ENCODE measurements around the gene KIF1A.

Gene KIF1A

DNA sequence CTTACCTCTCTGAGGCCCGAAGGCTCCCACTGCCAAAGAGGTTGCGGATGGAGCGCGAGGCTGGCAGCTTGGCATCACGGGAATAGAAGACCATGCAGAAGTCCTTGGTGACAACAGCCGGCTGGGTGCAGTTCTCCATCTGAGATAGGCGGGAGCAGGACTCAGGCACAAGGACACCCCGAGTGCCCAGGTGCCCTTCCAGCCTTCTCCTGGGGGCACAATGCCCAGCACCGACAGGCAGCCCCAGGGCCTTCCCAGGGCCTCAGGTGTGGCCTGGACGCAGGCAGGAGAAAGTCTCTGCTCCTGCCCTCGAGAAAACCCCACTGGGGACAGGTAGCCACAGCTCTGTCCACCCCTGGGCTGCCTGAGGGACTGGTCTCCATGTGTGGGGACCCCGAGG lies 94.8 kb downstream of the KIF1A start:
- no peak overlapping the region for H3K4me3 ChIP-seq
- H3K27ac ChIP-seq = no peak overlapping the region

DNA sequence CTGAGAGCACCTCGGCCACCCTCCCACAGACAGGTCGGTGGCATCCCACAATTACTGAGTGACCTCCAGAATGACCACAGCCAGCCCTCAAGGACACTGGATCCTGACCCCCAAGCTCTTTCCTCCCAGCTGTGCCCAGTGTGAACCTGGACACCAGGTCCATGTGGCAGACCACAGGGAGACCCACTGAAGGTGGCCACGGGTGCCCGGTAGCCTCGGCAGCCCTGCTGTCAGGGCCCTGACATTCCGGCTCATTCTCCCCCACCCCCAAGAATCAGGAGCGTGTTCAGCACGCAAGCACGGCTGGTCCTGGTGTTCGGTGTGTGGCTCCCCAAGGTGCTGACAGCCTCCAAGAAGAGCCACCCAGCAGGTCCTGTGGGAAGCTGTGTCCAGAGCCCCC lies 95.6 kb downstream of the KIF1A start:
- H3K27ac ChIP-seq = no peak overlapping the region
- H3K4me3 ChIP-seq = no peak overlapping the region

DNA sequence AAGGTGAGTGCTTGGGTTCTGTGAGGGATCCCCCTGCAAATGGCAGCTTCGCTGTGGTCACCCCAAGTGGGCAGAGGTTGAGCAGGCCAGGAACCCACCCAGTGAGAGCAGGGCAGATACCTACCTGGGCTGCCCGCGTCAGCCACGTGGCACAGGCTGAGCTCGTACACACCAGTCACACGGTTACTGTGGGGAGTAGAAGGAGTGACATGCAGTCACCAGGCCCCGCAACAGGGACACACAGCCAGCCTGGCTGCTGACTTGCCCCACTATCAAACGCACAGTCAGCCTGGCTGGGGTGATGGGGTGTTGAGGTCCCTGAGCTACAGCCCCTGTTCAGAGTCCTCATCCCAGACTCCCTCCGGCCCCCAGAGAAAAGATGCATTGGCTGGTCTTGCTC lies 96.2 kb downstream of the KIF1A start:
- H3K27ac ChIP-seq = no peak overlapping the region

DNA sequence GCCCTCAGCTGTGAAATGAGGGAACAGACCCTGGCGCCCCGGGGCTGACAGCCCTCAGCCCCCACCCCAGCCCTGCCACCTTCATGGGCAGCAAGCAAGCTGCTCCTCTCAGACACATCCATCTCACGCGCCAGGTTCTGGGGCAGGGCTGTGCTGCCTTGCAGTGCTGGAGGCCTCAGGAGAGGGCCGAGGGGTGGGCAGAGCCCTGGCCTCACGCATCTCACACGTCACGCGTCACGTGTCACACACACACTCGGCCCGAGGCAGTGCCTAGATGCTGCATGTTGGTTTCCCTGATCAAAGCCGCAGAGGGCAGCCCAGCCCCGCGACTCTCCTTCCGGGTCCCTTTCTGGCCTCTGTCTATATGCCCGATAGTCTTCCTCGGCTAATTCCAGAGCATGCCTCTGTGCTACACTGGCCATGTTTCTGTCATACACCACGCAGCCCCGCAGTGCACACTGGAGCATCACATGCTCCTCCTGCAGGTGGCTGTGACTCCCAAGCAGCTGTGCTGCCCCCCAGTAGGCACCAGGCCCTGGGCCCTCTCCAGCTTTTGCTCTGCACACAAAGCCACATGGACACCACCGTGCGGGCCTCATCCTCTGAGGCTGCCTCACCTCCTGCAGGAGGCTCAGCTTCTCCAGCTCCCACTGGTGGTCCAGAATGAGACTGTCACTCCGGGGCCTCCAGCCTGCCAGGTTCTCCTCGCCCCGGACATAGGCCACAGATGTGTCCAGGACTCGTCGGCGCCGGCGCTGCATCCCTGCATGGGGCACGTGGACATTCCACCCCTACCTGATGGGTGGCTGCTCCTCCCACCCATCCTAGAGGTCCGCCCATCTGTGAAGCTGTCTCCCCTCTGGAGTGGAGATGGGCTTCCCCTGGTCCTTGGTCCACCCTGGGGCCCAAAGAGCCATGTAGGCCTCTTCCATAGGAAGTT lies 97.0 kb downstream of the KIF1A start:
- Histone ChIP-seq H3K27ac (no peak overlapping the region), H3K4me3 (no peak overlapping the region)

More for the DNA sequence above, 96.2 kb downstream of the KIF1A start:
- no peak overlapping the region for H3K4me3 ChIP-seq

DNA sequence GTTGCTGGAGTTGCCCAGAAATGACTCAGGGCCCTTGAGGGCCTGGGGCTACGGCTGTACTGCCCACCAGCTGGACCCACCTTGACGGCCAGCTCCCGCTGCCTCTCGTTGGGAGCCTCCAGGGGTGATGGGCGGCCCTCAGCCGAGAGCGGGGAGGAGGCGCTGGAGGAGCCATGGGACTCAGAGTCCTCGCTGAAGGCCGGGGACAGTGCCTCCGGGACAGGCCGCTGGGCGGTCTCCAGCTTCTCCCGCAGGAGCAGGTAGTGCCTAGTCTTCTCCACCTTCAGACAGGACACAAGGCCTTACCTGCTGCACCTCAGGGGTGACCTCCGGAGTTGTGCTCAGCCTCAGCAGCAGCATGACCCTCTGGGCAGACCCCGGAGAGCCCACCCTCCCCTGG lies 97.6 kb downstream of the KIF1A start:
- H3K27ac ChIP-seq = no peak overlapping the region

DNA sequence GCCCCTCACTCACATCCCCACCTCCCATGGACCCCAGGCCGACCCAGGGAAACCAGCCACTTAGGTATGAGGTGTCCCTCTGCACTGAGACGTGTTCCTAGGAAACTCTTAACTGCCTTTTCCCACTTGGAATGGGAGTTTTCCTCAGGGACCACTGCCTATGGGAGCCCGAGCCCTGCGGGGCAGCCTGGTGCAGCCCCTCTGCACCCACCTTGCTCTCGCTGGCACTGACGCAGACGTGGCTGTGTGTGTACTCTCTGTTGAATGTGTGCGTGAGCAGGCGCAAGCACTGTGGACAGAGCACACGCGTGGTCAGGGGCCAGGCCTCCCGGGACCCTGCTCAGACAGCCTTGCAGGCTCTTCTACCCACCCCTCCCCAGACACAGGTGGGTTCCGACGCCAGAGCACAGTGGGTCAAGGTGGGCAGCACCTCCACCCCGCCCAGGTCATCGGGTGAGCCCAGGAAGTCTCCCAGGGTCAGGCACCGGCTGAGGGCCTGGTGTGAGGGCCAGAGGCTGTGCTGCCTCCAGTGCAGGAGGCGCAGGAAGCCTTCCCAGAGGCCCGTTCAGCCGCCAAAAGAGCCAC lies 98.3 kb downstream of the KIF1A start:
- no peak overlapping the region for H3K27ac ChIP-seq

More for the DNA sequence above, 97.6 kb downstream of the KIF1A start:
- H3K4me3 ChIP-seq = no peak overlapping the region

DNA sequence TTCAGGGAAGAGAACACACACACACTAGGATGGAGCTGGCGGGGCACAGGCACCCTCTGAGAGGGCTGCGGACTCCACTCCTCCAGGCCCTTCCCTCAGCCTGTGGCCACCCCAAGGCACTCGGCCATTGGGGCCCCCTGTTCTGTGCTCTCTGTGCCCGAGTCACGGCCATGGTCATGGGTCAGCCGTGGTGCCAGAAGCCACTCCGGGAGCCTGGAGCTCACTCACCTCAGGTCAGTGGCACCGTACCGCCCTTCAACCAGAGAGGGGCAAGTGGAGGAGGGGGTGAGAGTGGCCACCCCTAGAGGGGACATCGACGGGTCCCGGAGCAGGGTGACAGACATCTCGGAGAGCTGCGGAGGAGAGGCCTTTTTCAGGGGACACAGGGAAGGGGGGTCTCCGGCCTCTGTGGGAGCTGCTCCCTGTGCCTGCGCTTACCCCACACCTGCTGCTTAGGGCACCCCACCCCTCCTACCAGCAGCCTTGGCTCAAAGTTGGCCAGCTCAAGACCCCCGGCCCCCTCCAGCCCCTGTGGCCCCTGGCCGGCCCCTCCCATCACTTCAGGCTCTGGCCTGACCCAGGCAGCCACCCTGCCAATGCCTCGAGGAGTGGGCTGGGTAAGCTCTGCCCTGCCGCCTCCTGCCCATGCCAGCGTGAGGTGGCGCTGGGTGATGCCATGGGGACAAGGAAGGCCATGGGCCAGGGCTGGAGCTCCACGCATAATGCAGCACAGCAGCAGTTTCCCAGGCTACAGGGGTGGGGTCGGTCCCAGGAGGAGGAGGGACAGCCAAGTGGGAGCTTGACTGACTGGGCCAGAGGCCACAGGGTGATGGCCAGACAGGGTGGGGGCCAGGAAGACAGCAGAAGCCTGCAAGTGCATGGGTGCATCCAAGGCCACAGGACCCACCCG lies 99.1 kb downstream of the KIF1A start:
- no peak overlapping the region for H3K4me3 ChIP-seq
- H3K27ac ChIP-seq = no peak overlapping the region

More for the DNA sequence above, 98.3 kb downstream of the KIF1A start:
- H3K4me3 ChIP-seq = no peak overlapping the region

DNA sequence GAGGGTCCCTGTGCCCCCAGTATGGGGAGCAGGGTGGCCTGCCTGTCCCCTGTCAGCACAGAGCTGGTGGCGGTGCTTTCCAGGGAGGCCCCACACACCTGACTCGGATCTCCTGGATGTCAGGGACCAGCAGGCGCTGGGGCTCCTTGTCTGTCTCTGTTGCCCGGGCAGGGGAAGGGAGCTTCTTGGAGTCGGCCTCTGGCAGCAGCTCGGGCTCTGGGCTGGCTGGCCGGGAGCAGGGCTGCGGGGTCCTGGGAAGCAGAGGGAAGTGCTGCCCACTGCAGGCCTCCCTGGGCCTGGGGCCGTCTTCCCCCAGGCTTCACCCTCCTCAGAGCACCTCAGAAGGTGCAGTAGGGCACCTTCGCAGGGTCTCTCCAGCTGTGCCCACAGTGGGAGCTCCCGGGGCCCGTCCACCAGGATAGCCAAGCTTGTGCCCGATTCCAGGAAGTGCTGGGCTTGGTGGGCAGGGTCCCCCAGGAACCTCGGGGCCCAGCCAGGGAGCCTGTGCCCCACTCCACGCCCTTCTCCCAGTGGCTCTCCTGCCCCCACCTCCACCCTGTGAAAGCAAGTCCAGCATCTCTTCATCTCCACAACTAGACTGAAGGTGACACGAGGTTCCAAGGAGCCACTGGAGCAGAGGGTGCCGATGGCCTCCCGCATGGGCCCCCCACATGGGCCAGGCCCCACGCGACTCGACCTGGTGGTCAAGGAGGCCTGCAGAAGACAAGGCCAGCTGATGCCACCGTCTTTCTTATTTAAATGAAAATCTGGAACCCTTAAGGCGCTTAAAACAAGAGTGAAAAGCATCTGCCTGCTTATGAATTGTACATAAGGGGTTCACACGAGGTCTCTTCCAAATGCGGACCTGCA lies 100.1 kb downstream of the KIF1A start:
- no peak overlapping the region for H3K4me3 ChIP-seq

DNA sequence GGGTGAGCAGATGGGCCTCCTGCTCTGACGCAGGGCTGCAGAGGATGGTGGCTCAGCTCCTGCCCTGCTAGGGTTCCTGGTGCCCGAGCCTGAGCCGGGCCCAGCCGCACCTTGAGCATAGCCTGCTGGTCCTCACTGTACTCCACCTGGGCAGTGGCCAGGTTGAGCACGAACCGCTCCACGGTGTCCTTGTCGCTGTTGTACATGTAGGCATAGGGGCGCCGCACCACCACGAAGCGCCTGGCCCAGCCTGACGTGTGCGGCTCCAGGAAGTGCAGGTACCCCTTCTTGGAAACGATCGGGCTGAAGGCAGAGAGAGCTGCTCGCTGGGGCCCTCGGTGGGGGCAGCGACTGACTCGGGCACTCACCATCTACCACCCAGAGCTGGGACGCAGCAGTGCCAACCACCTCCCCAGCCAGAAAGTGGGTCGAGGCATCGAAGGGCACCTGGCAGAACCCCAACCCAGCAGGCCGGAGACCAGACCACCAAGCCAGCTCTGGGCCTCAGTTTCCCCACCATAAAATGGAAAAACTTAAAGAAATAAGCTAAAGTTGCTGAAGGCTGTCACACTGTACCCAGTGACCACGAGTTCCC lies 101.0 kb downstream of the KIF1A start:
- H3K4me3 ChIP-seq = no peak overlapping the region
- H3K27ac ChIP-seq = no peak overlapping the region

More for the DNA sequence above, 100.1 kb downstream of the KIF1A start:
- no peak overlapping the region for H3K27ac ChIP-seq

DNA sequence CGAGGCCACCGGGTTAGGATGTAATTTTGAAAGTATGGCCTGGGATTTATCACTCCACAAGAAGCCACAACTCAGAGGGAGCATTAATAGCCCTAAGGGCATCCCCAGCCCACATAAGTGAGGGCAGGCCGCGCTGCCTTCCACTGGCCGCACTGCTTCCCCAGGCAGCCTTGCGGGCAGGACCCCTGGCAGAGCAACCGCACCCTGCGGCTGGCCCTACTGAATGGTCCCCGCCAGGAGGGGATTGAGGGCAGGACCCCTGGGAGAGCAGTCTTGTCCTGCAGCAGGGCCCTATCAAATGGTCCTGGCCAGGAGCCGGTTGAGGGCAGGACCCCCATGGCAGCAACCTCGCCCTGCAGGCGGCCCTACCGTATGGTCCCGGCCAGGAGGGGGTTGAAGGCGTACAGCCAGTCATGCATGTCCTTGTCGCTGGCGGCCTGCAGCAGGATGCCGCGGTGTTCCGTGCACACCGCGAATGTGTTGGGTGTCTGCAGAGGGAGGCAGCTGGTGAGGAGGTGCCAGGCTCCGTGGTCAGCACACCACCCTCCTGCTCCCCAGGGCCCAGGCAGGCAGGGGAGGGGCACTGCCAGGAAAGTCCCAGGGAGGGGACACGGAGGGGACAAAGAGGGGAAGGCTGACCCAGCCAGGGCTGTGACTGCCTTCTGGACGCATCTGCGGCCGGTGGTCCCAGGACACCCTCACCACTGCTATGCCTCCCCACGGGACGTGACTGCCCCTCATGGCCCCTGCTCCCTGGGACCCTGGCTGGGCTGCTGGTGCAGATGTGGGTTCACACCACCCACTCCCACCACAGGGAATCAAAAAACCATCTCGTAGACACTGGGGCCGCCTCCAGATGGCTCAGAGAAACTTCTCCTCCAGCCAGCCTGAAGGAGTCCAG lies 102.1 kb downstream of the KIF1A start:
- no peak overlapping the region for H3K4me3 ChIP-seq
- no peak overlapping the region for H3K27ac ChIP-seq

DNA sequence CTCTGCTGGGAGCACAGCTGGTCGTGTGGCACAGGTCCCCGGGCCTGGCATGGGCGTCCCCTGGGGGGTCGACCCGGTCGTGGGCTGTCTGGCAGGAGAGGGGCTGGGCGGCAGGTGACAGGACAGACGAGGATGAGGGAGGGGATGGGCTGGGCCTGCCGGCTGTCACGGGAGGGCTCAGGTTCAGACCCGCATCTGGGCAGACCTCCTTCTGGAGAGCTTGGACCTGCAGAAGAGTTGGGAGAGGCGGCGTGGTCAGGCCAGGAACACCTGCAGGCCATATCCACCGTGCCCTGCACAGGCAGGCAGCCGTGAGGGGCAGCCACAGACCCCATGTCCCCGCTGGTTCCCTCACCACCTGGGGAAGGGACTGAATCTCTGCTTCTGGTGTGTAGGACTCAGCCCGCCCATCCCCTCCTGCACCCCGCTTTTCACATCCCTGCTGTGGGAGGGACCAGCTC lies 102.8 kb downstream of the KIF1A start:
- Histone ChIP-seq H3K27ac (no peak overlapping the region), H3K4me3 (no peak overlapping the region)

DNA sequence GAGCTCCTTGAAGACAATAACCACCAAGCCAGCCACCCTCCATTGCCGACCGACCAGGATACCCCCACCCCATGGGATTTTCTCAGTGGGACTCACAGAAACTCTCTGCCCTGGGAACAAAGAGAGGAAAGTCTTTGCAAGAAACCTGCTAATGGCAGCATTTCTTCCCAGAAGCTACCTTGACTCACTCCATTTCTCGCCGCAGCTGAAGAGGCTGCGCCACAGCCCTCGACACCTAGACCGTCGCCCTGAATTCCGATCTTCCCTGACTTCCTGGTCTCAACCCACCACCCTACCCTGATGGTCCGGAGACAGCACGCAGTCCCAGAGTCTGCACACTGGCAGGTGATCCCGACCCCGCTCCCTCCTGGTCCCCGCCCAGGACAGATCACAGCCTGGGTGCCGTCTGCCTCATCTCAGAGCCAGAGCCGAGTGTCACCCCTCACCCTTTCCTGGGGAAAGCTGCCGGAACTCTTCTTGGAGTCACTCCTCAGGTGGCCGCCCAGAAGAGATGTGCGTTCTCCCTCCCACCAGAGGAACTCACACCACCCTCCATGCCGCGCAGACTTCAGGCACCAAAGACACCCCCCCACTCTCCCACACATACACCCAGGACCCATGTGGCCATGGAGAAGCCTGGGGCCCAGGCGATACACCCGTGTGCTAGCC lies 103.8 kb downstream of the KIF1A start:
- H3K4me3 ChIP-seq = no peak overlapping the region
- no peak overlapping the region for H3K27ac ChIP-seq

DNA sequence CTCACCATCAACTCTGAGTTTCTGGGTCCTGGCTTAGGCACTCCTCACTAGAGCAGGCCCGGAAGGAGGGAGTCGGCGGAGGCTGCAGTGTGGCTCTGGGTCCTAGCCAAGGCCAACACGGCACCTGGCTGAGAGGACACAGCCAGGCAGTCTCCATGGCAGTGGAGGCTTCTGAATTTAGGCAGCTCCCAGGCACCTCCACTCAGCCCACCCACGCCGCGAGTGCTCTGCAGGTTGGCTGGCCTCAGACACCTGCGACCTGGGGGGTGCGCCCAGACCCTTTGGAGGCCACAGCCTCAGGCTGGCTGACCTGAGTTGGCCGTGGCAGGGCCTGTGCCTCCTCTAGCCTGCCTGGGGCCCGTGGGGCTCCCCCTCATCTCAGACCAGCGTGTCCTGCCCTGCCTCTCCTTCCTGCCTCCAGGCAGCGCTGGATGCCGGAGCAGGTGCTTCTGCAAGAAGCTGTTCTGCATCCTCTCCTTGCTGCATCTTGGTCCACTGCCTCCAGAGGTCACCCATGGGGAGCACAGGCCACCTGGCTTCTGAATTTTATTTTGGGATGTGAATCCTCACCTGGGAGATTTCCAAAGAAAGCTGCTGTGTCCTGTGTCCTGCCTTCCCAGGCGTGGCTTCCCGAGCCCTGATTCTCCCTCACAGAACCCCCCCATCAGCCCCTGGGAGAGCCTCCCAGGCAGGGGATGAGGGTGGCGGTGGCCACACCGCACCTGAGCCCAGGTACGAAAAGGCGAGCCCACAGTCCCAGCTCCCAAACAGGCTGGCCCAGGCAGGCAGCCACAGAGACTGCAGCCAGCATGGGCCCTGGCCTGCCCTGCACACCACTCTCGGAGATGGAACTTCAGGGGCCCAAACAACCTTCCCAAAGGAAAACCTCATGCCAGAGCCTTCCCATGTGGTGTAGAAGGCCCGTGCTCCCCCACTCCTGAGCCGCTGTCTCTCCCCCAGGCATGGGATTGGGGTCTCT lies 105.0 kb downstream of the KIF1A start:
- Histone ChIP-seq H3K27ac (no peak overlapping the region), H3K4me3 (no peak overlapping the region)

DNA sequence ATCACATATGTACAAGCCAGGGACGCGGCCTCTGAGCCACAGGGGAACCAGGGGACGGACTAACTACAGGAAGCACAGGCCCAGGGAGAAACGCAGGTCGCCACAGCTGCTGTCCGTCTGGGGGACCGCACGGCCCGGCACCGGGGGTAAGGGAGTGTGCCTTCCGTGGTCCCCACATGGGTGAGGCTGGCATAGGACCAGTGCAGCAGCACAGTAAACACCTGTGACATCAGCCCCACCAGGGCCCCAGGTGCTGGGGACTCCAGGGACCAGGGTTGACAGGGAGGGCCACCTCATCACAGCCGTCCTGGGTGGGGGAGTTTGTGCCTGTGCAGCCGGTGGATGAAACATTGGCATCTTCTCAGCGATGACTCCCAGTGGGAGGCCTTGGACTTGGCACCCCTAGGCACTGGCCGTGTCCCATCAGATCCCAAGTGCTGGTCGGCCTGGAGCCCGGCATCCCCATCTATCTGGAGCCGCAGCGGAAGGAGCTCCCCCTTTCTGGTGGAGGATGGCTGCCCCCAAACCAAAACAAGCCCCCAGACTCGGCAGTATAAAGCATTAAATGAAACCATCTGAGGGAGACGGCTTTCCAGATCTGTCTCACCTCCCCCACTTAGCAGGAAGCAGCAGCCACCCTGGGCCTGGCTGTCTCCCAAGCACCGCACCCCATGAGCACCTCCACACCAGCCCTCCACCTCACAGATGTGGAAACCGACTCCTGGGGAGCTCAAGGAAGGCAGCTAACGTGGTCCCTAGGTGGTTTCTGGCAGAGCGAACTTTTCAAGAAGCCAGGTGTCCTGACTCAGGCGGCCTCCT lies 105.9 kb downstream of the KIF1A start:
- no peak overlapping the region for H3K4me3 ChIP-seq

More for the DNA sequence above, 105.9 kb downstream of the KIF1A start:
- H3K27ac ChIP-seq = no peak overlapping the region
